ENCODE results near the gene IL17RB. TPM values are rescaled to one million over a fixed set of nuclear protein-coding genes. Genes with fewer than 3 reads are reported as not detected.

IL17RB gene
- total and polyA plus RNA-seq, 12 donors = 0.16 to 7.7 (median 0.67) TPM; not detected in 2

DNA sequence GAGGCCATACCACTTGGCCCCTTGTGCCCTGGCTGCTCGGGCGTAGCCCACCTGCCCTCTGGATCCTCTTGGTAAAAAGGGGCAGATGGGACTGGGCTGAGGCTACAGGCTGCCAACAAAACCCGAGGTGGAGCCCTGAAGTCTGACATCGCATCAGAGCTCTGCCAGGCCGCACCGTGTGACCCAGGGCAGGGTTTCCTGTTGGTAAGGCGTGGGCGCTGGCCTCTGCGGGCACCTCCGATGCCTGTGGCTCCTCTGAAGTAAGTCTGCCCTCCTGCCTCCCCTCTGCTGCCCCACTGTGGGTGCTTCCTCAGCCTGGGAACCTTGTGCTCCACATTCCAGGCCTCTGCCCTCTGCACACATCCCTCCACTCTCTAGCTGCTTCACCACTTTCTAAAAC is 9.0 kb upstream of the IL17RB start:
- DNase-seq (no peak), ATAC-seq (no peak)
- intact Hi-C loops (cut with DNase I) = no loop called here
- Histone ChIP-seq H3K36me3 (no peaks in the 10 kb centered on the region), H3K4me3 (no peak overlapping the region), H3K9me3 (no peaks in the 10 kb centered on the region), H3K27ac (no peak overlapping the region), H3K4me1 (no peaks in the 10 kb centered on the region), H3K27me3 (no peaks in the 10 kb centered on the region)
- TF ChIP-seq, protein P1, sequence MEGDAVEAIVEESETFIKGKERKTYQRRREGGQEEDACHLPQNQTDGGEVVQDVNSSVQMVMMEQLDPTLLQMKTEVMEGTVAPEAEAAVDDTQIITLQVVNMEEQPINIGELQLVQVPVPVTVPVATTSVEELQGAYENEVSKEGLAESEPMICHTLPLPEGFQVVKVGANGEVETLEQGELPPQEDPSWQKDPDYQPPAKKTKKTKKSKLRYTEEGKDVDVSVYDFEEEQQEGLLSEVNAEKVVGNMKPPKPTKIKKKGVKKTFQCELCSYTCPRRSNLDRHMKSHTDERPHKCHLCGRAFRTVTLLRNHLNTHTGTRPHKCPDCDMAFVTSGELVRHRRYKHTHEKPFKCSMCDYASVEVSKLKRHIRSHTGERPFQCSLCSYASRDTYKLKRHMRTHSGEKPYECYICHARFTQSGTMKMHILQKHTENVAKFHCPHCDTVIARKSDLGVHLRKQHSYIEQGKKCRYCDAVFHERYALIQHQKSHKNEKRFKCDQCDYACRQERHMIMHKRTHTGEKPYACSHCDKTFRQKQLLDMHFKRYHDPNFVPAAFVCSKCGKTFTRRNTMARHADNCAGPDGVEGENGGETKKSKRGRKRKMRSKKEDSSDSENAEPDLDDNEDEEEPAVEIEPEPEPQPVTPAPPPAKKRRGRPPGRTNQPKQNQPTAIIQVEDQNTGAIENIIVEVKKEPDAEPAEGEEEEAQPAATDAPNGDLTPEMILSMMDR (IDR thresholded peaks at IDR 0.05) = no peak
- 83 to 90% methylated on average over 10 of the region's 10 CpGs for WGBS, 2 donors

DNA sequence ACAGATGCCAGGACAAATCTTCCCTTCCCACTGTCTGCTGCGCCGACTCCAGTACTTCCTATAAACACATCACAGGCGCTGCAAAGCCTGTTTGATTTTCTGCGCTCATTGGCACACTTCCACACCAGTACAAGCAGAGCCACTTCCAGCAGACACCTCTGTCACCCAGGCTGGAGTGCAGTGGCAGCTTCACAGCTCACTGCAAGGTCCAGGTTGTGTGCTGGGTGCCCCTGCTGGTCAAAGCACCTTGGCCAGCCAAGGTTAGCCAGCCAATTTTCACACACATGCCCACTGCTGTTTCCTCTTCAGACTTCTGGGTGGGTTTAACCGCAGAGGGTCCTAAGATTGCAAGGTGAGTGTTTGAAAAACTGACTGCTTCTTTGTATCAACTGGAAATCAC is 5.1 kb upstream of the IL17RB start:
- Histone ChIP-seq H3K9me3 (no peaks in the 10 kb centered on the region), H3K4me1 (peaks cover 0 to 12% (median 3%) of the 10 kb centered on the region in 9 donors), H3K36me3 (no peaks in the 10 kb centered on the region), H3K27ac (no peak overlapping the region), H3K27me3 (peaks cover 0 to 26% (median 7%) of the 10 kb centered on the region in 7 donors), H3K4me3 (no peak overlapping the region)
- intact Hi-C loops (cut with DNase I) = no loop called here
- DNase-seq = no peak
- TF ChIP-seq, protein P1 (IDR thresholded peaks at IDR 0.05) = no peak
- ATAC-seq = no peak
- WGBS, 2 donors = 79 to 91% methylated on average over 5 of the region's 5 CpGs

DNA sequence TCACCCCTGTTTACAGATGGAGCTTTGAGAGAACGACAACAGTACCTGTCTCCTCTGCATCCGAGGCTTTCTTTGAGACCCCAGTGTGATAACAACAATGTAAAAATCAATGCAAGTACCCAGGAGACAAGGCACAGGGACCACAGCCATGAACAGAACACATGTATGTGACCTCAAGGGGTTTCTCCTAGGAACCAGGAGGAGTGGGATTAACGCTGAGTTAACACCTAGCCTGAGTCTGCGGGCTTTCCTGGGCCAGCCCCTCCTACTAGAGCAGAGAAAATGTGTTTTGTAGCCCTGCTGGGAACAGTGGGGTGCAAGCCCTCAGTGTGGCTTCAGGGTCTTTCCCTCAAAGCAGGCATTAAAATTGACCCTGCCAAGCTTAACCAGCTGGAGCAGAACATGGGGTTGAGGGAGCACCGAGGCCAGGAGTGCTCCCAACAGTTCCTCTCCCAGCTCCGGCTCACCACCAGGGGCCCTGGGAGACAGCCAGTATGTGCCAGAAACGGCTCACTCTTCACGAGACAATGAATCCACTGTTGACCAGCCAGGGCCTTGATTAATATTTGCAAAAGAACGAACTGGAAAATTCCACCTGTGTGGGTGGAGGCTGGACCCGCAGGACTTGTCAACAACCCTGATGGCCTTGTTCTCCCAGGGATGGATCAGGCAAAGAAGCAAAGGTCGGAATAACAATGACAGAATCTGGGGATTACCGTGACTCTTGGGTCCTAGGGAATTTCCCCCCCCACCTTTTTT is 3.8 kb upstream of the IL17RB start:
- Histone ChIP-seq H3K36me3 (no peaks in the 10 kb centered on the region), H3K27me3 (peaks cover 0 to 40% (median 20%) of the 10 kb centered on the region in 7 donors), H3K27ac (no peak overlapping the region), H3K9me3 (no peaks in the 10 kb centered on the region), H3K4me3 (no peak overlapping the region), H3K4me1 (peaks cover 0 to 18% (median 9%) of the 10 kb centered on the region in 9 donors)
- ATAC-seq (peak in 6 of 8 donors; percentile 5 to 44 (median 32)), DNase-seq (peak in 1 of 2 donors; percentile 38)
- intact Hi-C loops (cut with DNase I) = no loop called here
- TF ChIP-seq, protein P1 (IDR thresholded peaks at IDR 0.05) = peak in 2 of 9 donors; percentile 19 to 28
- whole genome bisulfite sequencing, 2 donors = 39 to 50% methylated on average over 12 of the region's 12 CpGs

DNA sequence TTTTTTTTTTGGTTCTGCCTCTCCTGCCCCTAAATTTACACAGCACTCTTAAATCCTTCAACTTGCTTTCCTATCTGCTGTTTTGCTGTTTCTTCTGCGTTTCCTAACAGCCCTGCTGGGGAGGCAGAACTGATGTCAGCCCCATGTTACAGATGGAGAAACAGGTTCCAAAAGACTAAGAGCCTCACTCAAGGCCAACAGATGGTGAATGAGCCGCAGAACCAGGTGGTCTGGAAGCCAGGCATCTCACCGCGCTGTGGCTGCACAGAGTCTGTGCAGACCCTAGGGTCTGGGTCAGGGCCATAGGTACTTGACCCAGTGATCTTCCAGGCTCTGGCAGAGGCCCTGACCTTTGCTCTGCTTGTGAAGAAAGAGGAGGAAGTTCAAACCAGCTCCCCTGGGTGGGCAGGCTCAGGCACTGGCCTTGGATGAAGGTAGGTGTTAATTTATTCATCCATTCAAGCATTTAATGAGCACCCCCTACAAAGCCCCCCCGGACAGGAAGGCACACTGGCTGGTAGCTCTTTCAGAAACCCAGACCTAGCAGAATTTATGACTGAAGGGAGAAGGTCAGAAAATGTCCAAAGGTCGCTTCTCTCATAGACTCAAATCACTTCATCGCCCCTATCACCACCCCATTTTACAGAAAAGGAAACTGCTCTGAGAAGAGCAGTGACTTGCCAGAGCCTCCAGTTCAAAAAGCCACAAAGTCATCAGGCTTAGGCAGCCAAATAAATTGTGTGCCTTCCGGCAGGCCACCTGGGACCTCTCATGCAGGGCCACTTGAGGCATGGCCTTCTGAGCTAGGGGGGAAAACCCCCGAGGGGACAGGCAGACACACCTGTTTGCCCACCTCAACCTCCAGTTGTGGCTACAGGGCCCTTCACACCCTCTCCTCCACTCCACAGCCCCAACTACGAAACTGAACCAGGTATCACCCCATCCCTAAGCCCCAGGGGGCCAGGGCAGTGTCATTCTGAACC is 2.9 kb upstream of the IL17RB start:
- TF ChIP-seq, protein P1 (IDR thresholded peaks at IDR 0.05) = no peak
- no peaks in the 10 kb centered on the region for H3K36me3 ChIP-seq
- H3K4me1 ChIP-seq = peaks cover 0 to 18% (median 9%) of the 10 kb centered on the region in 9 donors
- H3K4me3 ChIP-seq = no peak overlapping the region
- ATAC-seq (no peak), DNase-seq (no peak)
- WGBS, 2 donors = 80 to 86% methylated on average over 10 of the region's 10 CpGs
- H3K9me3 ChIP-seq = no peaks in the 10 kb centered on the region
- H3K27me3 ChIP-seq = peaks cover 0 to 48% (median 29%) of the 10 kb centered on the region in 7 donors
- H3K27ac ChIP-seq = no peak overlapping the region
- intact Hi-C loops (cut with DNase I) = no loop called here

Data from heart right ventricle (tissue), 16 donors.